OCI-M1 (cell line): Measurements from ENCODE around the gene SCN9A.
A peak's percentile ranks its signal among the peaks of the same experiment; 100 is the strongest.
"Not testable (repeated sequence)": the region's sequence is repeated elsewhere in the genome, so short reads cannot be mapped to it uniquely, and the experiment has no call there.

Experiments
- DNase-seq: peaks from one replicate; lab custom pipeline; 2025; lab: John Stamatoyannopoulos, UW

The SCN9A gene

DNA sequence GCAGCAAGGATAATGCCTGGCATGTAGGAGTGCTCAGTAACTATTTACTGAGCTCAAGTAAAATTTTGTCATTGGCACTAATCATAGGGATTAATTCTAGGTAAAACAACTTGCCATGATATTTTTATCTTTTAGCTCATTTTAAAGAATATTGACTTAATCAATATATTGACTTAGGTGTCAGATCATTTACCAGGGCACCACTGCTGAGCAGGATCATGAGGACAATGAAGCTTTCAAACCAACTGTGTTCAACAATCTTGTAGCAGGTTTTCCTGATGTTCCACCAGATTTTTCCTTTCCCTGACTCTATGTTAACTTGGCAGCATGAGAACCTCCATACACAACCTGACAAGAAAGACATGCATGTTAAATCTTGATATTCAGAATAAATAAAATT is 133.4 kb downstream of the SCN9A start:
- no peak for DNase-seq

GRCh38 chr2:166240387-166241313 is 135.1 kb downstream of the SCN9A start:
- no peak for DNase-seq

- peak; percentile 39 for DNase-seq
Measured at GRCh38 chr2:166239548-166239947, 136.2 kb downstream of the SCN9A start.

- DNase-seq = no peak
Measured at GRCh38 chr2:166238176-166238575, 137.6 kb downstream of the SCN9A start.

GRCh38 chr2:166234112-166234846 is 141.5 kb downstream of the SCN9A start:
- no peak for DNase-seq

DNA sequence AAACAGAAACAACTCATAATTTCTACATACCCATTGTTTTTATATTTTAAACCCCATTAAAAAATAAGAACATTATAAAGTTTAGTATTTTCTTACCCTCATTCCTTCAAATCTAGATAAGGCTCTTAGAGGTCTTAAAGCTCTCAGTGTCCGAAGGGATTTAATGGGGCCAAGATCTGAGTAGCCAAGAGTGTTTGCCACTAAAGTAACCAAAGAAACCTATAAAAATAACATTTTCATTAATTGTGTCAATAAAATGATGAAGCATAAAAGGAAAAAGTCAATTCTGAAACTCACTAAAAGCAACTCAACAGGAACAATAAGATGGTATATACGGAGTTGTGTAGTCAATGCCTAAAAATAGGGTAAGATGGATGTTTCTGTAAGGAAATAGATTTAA is 142.5 kb downstream of the SCN9A start:
- no peak for DNase-seq

- no peak for DNase-seq
Measured at GRCh38 chr2:166230724-166231070, 145.0 kb downstream of the SCN9A start.

DNA sequence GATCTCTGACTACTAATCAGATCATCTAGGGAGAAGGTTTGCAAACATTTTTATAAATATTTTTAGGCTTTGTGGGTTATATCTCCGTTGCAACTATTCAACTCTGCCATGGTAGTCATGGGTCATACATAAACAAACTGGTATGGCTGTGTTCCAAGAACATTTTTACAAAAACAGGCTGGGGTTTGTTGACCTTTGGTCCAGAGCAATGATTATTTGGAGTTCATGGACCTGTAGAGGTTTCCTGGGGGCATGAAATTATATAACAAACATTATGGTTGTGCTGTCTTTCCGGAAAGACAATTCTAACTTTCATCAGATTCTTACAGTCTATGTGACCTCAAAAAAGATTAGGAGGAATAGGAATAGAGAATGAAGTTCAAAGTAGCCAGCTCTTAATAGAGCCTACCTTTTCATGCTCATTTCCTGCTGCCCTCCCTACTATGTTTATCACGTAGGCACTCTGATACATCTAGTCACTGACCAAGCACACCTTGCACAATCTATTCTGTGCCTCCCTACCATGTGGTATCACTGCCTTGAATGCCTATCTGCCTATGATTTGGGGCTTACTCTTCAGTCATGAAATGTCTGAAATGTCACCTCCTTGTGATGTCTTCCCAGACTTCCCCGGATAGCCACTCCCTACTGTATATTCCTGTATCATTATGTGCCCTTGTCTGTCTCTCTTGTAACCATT is 145.6 kb downstream of the SCN9A start:
- DNase-seq = no peak

DNA sequence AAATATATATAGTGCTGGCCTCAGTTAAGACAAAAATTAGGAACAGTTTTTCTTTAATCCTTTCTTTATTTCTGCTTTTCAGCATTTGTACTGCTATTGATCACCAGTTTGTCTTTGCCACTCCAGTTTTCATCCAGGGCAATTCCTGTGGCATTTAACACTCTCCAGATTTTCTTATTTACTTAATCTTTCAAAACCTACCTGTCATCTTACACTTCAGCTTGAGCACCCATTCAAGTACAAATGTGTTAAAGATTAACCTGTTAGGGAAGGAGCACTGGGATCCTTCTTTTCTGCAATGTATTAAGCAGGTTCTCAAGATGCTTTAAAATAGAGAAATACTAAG is 146.1 kb downstream of the SCN9A start:
- no peak for DNase-seq

DNA sequence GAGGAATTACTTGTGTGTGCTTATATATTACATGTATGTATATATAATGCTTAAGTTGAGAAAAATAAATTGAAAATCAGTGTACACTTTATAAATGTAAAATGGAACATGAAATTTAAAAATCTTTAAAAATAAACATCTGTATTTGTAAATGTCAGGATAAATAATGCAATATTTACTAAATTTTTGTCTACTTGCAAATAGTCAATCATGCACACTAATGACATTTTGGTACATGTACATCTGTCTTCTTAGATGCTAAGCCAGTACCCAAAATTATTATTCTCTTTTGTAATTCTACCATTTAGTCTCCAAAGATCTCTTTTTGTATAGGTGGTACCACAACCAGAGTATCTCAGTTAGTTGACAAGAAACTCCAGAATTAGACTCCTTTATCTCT is 151.5 kb downstream of the SCN9A start:
- no peak for DNase-seq

- DNase-seq = no peak
Measured at GRCh38 chr2:166223298-166223697, 152.4 kb downstream of the SCN9A start.

- DNase-seq = peak; percentile 18
Measured at GRCh38 chr2:166211079-166211478, 164.7 kb downstream of the SCN9A start.

GRCh38 chr2:166209944-166210343 is 165.8 kb downstream of the SCN9A start:
- not testable (repeated sequence) for DNase-seq

DNA sequence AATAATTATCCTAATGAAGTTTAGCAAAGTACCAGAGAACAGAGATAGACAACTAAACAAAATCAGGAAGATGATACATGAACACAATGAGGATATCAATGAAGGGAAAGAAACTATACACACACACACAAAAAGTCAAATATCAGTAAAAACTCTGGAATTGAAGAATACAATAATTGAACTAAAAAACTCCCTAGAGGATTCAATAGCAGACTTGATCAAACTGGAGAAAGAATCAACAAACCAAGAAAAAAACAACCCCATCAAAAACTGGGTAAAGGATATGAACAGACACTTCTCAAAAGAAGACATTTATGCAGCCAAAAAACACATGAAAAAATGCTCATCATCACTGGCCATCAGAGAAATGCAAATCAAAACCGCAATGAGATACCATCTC is 166.4 kb downstream of the SCN9A start:
- DNase-seq = not testable (repeated sequence)

DNA sequence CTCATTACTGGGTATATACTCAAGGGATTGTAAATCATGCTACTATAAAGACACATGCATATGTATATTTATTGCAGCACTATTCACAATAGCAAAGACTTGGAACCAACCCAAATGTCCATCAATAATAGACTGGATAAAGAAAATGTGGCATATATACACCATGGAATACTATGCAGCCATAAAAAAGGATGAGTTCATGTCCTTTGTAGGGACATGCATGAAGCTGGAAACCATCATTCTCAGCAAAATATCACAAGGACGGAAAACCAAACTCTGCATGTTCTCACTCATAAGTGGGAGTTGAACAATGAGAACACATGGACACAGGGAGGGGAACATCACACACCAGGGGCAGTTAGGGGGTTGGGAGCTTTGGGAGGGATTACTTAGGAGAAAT is 169.6 kb downstream of the SCN9A start:
- not testable (repeated sequence) for DNase-seq

- no peak for DNase-seq
Measured at GRCh38 chr2:166202778-166203177, 173.0 kb downstream of the SCN9A start.

DNA sequence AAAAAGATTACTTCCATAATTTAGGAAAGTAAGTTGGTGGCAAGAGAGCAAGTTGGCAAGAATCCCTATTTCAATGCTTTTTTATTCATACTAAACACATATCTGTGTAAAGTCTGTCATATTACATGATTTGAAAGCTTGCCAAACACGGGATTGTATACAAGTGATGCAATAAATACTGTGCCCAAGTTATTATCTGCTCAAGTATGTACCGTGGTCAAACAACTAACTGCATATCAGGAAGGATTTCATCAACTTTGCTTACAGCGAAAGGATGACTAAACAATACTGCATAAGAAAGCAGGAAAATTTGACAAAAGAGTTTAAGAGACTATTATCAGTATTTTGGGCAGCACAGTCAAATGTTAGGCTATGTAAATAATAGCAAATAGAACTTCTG is 178.3 kb downstream of the SCN9A start:
- peak; percentile 80 for DNase-seq

GRCh38 chr2:166193407-166193806 is 182.3 kb downstream of the SCN9A start:
- no peak for DNase-seq

DNA sequence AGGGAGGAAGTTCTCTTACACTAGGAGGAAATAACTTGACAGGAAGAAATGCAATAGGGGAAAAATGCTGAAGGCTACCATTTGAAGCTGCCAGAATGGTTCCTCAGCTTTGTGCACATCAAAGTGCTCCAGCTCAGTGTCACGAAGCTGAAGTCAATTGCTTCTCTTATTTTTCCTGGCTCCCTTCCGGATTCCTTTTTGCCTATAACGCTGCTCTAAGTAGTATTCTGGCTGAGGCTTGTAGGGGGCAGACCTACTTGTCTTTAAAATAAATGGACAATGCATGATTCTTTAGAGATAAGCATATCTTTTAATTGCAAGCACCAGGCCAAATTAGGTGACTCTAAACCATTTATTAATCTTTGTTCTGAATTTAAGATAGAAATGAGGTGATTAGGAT is 187.7 kb downstream of the SCN9A start:
- no peak for DNase-seq

DNA sequence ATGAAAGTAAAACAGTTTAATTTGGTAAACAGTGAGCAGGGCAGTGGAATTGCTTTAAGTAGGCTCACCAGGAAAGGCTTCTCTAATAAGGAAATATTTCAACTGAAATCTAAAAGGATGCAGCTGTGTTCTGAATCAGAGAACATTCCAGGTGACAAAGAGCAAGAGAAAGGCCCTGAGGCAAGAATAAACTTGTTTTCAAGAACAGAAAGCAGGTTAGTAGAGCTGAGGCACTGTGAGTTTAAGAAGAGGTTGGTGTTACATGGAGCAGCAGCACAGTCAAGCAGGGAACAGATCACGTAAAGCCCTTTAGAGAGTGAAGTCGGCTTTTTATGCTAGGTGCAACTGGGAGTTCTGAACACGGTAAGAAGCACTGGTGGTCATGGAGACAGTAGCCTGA is 191.0 kb downstream of the SCN9A start:
- no peak for DNase-seq

DNA sequence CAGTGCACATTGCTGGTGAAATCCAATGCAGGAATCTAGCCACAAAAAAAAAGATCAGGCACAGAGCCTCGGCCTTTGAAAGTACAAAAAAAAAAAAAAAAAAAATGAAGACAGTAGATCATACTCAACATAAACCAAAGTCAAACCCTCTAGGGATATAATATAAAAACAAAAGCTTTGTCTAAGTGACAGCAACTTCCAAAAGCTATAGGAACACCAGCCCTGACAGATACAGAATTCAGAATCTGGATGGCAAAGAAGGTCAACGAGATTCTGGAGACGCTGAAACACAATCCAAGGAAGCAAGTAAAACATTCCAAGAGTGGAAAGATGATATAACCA is 194.0 kb downstream of the SCN9A start:
- no peak for DNase-seq

GRCh38 chr2:166180951-166181812 is 194.6 kb downstream of the SCN9A start:
- peak; percentile 85 for DNase-seq
